ENCODE results near the gene SIVA1. TPM values are rescaled to one million over a fixed set of nuclear protein-coding genes. Genes with fewer than 3 reads are reported as not detected.

Gene SIVA1
- total and polyA plus RNA-seq, 9 of the 15 experiments (the other 6 are each of a cell fraction or from before 2014, with no cell fraction given), result 4.2 to 186 (median 54.2) TPM

- TF ChIP-seq, protein P1, sequence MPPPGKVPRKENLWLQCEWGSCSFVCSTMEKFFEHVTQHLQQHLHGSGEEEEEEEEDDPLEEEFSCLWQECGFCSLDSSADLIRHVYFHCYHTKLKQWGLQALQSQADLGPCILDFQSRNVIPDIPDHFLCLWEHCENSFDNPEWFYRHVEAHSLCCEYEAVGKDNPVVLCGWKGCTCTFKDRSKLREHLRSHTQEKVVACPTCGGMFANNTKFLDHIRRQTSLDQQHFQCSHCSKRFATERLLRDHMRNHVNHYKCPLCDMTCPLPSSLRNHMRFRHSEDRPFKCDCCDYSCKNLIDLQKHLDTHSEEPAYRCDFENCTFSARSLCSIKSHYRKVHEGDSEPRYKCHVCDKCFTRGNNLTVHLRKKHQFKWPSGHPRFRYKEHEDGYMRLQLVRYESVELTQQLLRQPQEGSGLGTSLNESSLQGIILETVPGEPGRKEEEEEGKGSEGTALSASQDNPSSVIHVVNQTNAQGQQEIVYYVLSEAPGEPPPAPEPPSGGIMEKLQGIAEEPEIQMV (tag; conservative IDR thresholded peaks at IDR 0.05; ENCODE audit: low read depth), result no peak
- TF ChIP-seq ZC3H8 (IDR thresholded peaks at IDR 0.05), result no peak
- TF ChIP-seq NCOA2 (IDR thresholded peaks at IDR 0.05; ENCODE audit: partially characterized antibody in 2 of 2), result no peak
- no peak for TF ChIP-seq CEBPG (CRISPR knock-in tag; IDR thresholded peaks at IDR 0.05)
- TF ChIP-seq CEBPG (tag; conservative IDR thresholded peaks at IDR 0.05 in 1 of 2, IDR thresholded peaks at IDR 0.05 in 1 of 2), result no peak
- no peak for TF ChIP-seq FOXA3 (CRISPR knock-in tag; conservative IDR thresholded peaks at IDR 0.05 in 1 of 2, IDR thresholded peaks at IDR 0.05 in 1 of 2)
- no peak for TF ChIP-seq NFYB (IDR thresholded peaks at IDR 0.05; ENCODE audit: extremely low read depth, insufficient read length)
- peak; percentile 82 for TF ChIP-seq POLR2G (IDR thresholded peaks at IDR 0.05; ENCODE audit: low read depth, low read length)
- no peak for TF ChIP-seq LEF1 (IDR thresholded peaks at IDR 0.05)
- TF ChIP-seq ZBTB7A (IDR thresholded peaks at IDR 0.05; ENCODE audit: borderline replicate concordance, control insufficient read depth, low read depth, low read length), result peak; percentile 29; the same call in 1 of the 2 replicates
- TF ChIP-seq FOXM1 (IDR thresholded peaks at IDR 0.05; ENCODE audit: low read depth), result no peak
- no peak for TF ChIP-seq FOXM1 (CRISPR knock-in tag; IDR thresholded peaks at IDR 0.05; ENCODE audit: low read depth)
- TF ChIP-seq CBX2 (IDR thresholded peaks at IDR 0.05; ENCODE audit: insufficient read depth, low read length, poor library complexity, severe bottlenecking), result no peak
- no peak for TF ChIP-seq RBM34 (IDR thresholded peaks at IDR 0.05; ENCODE audit: borderline replicate concordance, insufficient read depth, low read length)
- no peak for TF ChIP-seq L3MBTL2 (IDR thresholded peaks at IDR 0.05)
- no peak for TF ChIP-seq ZNF121 (CRISPR knock-in tag; conservative IDR thresholded peaks at IDR 0.05)
- peak; percentile 82 for TF ChIP-seq ZFX (CRISPR knock-in tag; IDR thresholded peaks at IDR 0.05)
- TF ChIP-seq SUPT5H (IDR thresholded peaks at IDR 0.05), result peak; percentile 49; the same call in 1 of the 2 replicates
- no peak for TF ChIP-seq ZNF408 (CRISPR knock-in tag; IDR thresholded peaks at IDR 0.05; ENCODE audit: low read depth)
- TF ChIP-seq TFAM (CRISPR knock-in tag; conservative IDR thresholded peaks at IDR 0.05), result no peak
- TF ChIP-seq POU5F1 (IDR thresholded peaks at IDR 0.05; ENCODE audit: borderline replicate concordance, low read depth, low read length, partially characterized antibody), result no peak
- TF ChIP-seq, protein P2, sequence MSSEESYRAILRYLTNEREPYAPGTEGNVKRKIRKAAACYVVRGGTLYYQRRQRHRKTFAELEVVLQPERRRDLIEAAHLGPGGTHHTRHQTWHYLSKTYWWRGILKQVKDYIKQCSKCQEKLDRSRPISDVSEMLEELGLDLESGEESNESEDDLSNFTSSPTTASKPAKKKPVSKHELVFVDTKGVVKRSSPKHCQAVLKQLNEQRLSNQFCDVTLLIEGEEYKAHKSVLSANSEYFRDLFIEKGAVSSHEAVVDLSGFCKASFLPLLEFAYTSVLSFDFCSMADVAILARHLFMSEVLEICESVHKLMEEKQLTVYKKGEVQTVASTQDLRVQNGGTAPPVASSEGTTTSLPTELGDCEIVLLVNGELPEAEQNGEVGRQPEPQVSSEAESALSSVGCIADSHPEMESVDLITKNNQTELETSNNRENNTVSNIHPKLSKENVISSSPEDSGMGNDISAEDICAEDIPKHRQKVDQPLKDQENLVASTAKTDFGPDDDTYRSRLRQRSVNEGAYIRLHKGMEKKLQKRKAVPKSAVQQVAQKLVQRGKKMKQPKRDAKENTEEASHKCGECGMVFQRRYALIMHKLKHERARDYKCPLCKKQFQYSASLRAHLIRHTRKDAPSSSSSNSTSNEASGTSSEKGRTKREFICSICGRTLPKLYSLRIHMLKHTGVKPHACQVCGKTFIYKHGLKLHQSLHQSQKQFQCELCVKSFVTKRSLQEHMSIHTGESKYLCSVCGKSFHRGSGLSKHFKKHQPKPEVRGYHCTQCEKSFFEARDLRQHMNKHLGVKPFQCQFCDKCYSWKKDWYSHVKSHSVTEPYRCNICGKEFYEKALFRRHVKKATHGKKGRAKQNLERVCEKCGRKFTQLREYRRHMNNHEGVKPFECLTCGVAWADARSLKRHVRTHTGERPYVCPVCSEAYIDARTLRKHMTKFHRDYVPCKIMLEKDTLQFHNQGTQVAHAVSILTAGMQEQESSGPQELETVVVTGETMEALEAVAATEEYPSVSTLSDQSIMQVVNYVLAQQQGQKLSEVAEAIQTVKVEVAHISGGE (CRISPR knock-in tag; IDR thresholded peaks at IDR 0.05), result peak in 1 of 3 experiments; percentile 15; a peak in 1 of 6 replicates
Observed at GRCh38 chr14:104795781-104796686, 43.1 kb downstream of the SIVA1 start (continued).

All from K562 (cell line).